ENCODE data around the gene GJB1. TPM values are rescaled to one million over a fixed set of nuclear protein-coding genes. Genes with fewer than 3 reads are reported as not detected.

GJB1 gene
- total and polyA plus RNA-seq, 2 donors (not counting 1 experiment from before 2014, with no cell fraction given), result not detected

DNA sequence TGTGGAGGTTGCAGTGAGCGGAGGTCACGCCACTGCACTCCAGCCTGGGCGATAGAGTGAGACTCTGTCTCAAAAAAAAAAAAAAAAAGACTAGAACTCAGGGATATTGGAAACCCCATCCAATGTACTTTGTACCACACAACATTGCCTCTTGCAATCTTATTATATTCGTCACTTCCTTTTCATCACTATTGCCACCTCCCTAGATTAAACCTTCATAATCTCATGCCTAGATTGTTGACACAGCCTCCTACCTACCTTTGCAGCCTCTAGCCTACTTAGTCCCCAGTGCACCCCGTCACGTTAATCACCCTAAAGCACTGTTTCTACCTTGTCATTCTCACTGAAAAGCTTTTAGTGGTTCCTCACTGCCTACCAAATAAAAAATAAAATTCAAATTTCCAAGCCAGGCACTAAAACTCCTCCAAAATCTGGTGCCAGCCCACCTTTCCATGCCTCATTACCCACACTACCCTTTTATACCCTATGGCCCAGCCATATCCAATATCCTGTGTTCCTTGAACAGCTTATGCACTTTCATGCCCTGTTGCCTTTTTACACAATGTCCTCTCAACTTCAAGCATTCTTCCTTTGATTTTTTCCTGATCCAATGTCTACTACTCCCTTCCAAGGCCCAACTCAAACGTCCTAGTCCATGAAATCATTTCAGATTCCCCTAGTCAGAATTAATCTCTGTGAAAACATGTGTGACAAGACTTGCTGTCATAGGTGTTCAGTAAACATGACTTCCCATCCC lies 23.6 kb upstream of the GJB1 start:
- CTCF ChIA-PET, result interaction anchor here (3.7 kb wide), 1 partner anchor 19 kb away, joined by 39 read pairs; no protein-coding TSS in a partner anchor
- Mint-ChIP-seq H3K4me1 (peaks cover 22% of the 10 kb centered on the region), H3K9me3 (ENCODE audit: insufficient read depth) (no peaks in the 10 kb centered on the region), H3K27ac (peak overlapping the region; percentile 75), H3K4me3 (peak overlapping the region; percentile 12), H3K27me3 (no peaks in the 10 kb centered on the region)
- no peak for TF ChIP-seq EZH2 (IDR thresholded peaks at IDR 0.05; ENCODE audit: borderline replicate concordance, insufficient read depth, low read depth, low read length, poor library complexity, severe bottlenecking)
- TF ChIP-seq, protein P1, sequence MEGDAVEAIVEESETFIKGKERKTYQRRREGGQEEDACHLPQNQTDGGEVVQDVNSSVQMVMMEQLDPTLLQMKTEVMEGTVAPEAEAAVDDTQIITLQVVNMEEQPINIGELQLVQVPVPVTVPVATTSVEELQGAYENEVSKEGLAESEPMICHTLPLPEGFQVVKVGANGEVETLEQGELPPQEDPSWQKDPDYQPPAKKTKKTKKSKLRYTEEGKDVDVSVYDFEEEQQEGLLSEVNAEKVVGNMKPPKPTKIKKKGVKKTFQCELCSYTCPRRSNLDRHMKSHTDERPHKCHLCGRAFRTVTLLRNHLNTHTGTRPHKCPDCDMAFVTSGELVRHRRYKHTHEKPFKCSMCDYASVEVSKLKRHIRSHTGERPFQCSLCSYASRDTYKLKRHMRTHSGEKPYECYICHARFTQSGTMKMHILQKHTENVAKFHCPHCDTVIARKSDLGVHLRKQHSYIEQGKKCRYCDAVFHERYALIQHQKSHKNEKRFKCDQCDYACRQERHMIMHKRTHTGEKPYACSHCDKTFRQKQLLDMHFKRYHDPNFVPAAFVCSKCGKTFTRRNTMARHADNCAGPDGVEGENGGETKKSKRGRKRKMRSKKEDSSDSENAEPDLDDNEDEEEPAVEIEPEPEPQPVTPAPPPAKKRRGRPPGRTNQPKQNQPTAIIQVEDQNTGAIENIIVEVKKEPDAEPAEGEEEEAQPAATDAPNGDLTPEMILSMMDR (IDR thresholded peaks at IDR 0.05), result no peak
- POLR2A ChIA-PET, result interaction anchor here (0.9 kb wide), 1 partner anchor 17 kb away, joined by 3 read pairs; no protein-coding TSS in a partner anchor
- H3K36me3 ChIP-seq (replicated peaks in 1 of 2; ENCODE audit: control extremely low read depth in 1 of 2, control insufficient read depth in 1 of 2, extremely low read depth in 1 of 2, insufficient read depth in 2 of 2, low read length in 1 of 2), result no peaks in the 10 kb centered on the region
- H2AFZ ChIP-seq (ENCODE audit: insufficient read depth, low read depth, low read length, poor library complexity, severe bottlenecking), result no peak overlapping the region
- DNase-seq, result no peak
- no peaks in the 10 kb centered on the region for H3K27me3 ChIP-seq (replicated peaks in 1 of 4; ENCODE audit: control extremely low read depth in 1 of 4, control insufficient read depth in 3 of 4, insufficient read depth in 4 of 4, low read length in 3 of 4)
- intact Hi-C loops (cut with micrococcal nuclease), result loop anchor here (5.0 to 10.0 kb wide), 3 partner anchors 168 to 742 kb away; partner anchors contain the start of genes OGT and TAF1
- no peak overlapping the region for H3K9ac ChIP-seq (ENCODE audit: low read length)
- no peak overlapping the region for H3K4me2 ChIP-seq (replicated peaks; ENCODE audit: low read depth, low read length, poor library complexity, severe bottlenecking)
- WGBS (ENCODE audit: insufficient coverage), result 100% methylated on average over 3 of the region's 7 CpGs
- H3K27ac ChIP-seq (ENCODE audit: low read length in 2 of 2), result no peak overlapping the region
- no peaks in the 10 kb centered on the region for H3K9me3 ChIP-seq (ENCODE audit: control extremely low read depth in 1 of 3, control insufficient read depth in 2 of 3, insufficient read depth in 1 of 3, low read length in 2 of 3)
- H3K79me2 ChIP-seq (ENCODE audit: control insufficient read depth, insufficient read depth, low read length), result peaks cover 35% of the 10 kb centered on the region
- H3K4me3 ChIP-seq (ENCODE audit: control extremely low read depth in 1 of 5, extremely low read depth in 1 of 5, insufficient read depth in 1 of 5, low read depth in 2 of 5, low read length in 4 of 5), result no peak overlapping the region
- H4K20me1 ChIP-seq (ENCODE audit: control insufficient read depth, insufficient read depth, low read length, poor library complexity, severe bottlenecking), result no peaks in the 10 kb centered on the region
- ATAC-seq (ENCODE audit: low read depth), result no peak
- peaks cover 15 to 21% of the 10 kb centered on the region in 2 donors for H3K4me1 ChIP-seq (ENCODE audit: control insufficient read depth in 2 of 2, insufficient read depth in 2 of 2, low read length in 2 of 2)

DNA sequence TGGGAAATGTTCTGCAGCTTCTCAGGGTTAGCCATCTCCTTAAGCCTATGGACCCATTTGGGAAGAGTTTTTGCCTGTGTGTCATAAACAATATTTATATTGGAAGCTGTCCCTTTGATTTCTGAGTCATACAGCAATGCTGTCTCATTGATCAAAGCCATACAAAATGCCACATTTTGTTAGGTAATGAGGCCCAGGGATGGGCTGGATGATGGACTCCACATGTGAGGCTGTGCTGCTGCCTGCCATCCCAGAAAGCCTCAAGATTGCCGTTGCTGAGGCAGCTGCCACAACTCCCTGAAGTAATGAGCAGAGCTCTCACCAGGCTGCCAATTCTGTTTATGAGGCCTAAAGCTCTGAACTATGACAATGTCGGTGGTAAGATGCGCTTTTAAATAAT lies 12.2 kb upstream of the GJB1 start:
- H3K9me3 ChIP-seq (ENCODE audit: control extremely low read depth in 1 of 3, control insufficient read depth in 2 of 3, insufficient read depth in 1 of 3, low read length in 2 of 3), result no peaks in the 10 kb centered on the region
- no peaks in the 10 kb centered on the region for H3K27me3 ChIP-seq (replicated peaks in 1 of 4; ENCODE audit: control extremely low read depth in 1 of 4, control insufficient read depth in 3 of 4, insufficient read depth in 4 of 4, low read length in 3 of 4)
- H3K79me2 ChIP-seq (ENCODE audit: control insufficient read depth, insufficient read depth, low read length), result no peaks in the 10 kb centered on the region
- H3K4me1 Mint-ChIP-seq, result no peaks in the 10 kb centered on the region
- TF ChIP-seq, protein P1 (IDR thresholded peaks at IDR 0.05), result no peak
- no peak for TF ChIP-seq EZH2 (IDR thresholded peaks at IDR 0.05; ENCODE audit: borderline replicate concordance, insufficient read depth, low read depth, low read length, poor library complexity, severe bottlenecking)
- H3K27me3 Mint-ChIP-seq, result peaks cover 12% of the 10 kb centered on the region
- ATAC-seq (ENCODE audit: low read depth), result no peak
- no peaks in the 10 kb centered on the region for H3K36me3 ChIP-seq (replicated peaks in 1 of 2; ENCODE audit: control extremely low read depth in 1 of 2, control insufficient read depth in 1 of 2, extremely low read depth in 1 of 2, insufficient read depth in 2 of 2, low read length in 1 of 2)
- H3K4me2 ChIP-seq (replicated peaks; ENCODE audit: low read depth, low read length, poor library complexity, severe bottlenecking), result no peak overlapping the region
- H3K4me3 Mint-ChIP-seq, result no peak overlapping the region
- intact Hi-C loops (cut with micrococcal nuclease), result no loop called here
- no peak overlapping the region for H2AFZ ChIP-seq (ENCODE audit: insufficient read depth, low read depth, low read length, poor library complexity, severe bottlenecking)
- CTCF ChIA-PET, result no interaction called here
- no peak overlapping the region for H3K27ac Mint-ChIP-seq
- H3K9ac ChIP-seq (ENCODE audit: low read length), result no peak overlapping the region
- no peaks in the 10 kb centered on the region for H3K9me3 Mint-ChIP-seq (ENCODE audit: insufficient read depth)
- no peaks in the 10 kb centered on the region for H3K4me1 ChIP-seq (ENCODE audit: control insufficient read depth in 2 of 2, insufficient read depth in 2 of 2, low read length in 2 of 2)
- H3K4me3 ChIP-seq (ENCODE audit: control extremely low read depth in 1 of 5, extremely low read depth in 1 of 5, insufficient read depth in 1 of 5, low read depth in 2 of 5, low read length in 4 of 5), result no peak overlapping the region
- 100% methylated on average over 1 of the region's 3 CpGs for WGBS (ENCODE audit: insufficient coverage)
- no peak overlapping the region for H3K27ac ChIP-seq (ENCODE audit: low read length in 2 of 2)
- POLR2A ChIA-PET, result no interaction called here
- no peak for DNase-seq
- H4K20me1 ChIP-seq (ENCODE audit: control insufficient read depth, insufficient read depth, low read length, poor library complexity, severe bottlenecking), result no peaks in the 10 kb centered on the region
